Measurements from ENCODE around the gene MICAL3. TPM values are rescaled to one million over a fixed set of nuclear protein-coding genes. Genes with fewer than 3 reads are reported as not detected.

Gene MICAL3
- polyA plus RNA-seq, 1 donor, result 54.3 TPM

DNA sequence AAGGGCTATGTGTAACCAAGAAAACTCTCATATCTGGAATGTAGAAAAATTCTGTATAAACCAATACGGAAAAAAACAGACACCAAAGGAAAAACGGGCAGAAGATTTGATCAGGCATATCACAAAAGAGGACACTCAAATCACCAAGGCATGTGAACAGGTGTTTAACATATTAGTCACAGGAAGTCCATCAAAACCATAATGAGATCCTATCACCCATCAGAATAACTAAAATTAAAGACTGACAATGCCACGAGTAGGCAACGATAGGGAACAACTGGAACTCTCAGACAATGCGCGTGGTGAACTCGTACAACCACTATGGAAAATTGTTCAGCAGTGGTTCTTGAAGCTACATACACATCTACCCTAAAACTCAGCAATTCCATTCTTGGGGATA is 94.5 kb downstream of the MICAL3 start:
- DNase-seq, result no peak

DNA sequence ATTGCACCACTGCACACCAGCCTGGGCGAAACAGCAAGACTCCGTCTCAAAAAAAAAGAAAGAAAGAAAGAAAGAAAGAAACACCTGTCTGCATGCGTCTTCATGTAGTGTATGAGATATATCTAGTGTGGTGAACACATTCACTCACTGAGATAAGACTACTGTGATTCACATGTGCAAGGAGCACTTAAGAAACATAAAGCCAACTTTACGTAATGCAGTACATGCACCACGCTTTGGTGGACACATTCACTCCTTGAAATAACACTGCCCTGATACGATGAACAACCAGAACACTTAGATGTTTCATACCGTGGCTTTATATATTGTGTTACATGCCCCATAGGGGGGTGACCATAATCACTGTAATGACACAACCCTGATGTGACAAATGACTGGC is 96.0 kb downstream of the MICAL3 start:
- DNase-seq, result no peak

DNA sequence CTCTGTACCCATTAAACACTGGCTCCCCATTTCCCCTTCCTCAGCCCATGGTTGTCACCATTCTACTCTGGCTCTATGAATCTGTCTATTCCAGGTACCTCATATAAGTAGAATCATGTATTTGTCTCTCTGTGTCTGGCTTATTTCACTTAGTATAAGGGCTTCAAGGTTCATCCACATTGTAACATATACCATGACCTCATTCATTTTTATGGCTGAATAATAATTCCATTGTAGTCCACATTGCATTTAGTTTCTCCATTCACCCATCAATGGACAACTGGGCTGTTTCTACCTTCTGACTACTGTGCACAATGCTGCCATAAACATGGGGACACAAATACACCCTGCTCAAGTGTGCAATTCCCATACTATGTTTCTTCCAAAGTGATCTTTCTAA is 97.3 kb downstream of the MICAL3 start:
- no peak for DNase-seq

DNA sequence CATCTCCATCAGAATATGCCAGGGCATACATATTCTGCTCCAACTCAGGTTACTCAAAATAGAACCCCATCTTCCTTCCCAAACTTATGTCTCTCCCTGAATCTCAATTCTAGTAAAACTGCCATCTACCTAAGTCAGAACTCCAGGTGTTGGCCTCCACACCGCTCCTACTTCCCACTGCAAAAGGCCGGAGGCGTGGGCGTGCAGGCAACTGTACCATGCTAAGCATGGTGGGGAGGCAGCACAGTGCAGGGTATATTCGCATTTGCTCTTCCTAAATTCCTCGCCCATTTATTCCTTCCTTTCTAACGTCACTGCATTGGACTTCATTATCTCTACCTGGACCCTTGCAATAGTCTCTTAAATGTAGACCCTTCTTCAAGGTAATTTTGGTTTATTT is 97.8 kb downstream of the MICAL3 start:
- DNase-seq, result no peak

DNA sequence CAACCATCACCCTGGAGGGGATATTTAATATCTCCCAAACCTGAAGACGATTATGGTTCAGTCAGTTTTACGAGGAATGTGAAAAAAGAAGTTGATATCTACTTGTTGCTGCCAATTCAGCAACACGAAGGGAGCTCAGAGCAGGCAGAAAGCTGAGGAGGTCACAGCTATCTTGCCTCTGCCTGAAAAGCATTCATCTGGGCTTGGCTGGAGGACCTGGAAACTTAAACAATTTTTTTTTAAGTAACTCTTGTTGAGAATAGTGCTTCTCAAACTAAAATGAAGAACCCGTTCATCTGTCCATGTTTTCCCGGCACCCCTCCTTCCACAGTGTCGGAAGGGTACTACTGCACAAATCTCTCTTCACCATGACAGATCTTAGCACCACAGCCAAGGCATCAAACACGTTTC is 98.9 kb downstream of the MICAL3 start:
- DNase-seq, result no peak

DNA sequence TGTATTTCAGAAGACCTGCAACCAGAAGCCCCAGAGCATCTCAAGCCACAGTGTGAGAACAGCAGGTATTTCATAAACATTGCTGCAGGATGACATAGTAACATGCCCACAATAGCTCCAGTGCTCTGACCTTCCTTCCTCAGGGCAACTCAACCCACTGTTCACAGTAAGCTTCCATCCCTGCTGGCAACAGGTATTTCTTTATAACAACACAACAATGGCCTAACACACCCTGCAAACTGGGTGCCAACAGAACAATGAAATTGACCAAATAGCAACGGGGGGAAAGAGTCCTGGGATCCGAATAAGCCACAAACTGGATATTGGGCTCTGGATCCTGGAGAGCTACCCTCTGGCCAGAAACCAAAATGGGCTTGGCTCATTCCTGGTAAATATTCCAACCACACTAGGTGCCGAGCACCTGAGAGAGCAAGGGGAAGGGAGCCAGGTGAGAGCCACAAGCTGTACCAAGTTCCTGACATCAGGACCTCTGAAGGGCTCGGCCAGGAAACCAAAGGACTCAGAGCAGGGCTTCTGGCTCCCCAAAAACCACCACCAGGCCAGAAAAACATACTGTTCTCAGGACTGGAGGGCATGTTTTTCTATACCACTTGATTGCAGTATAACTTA is 99.5 kb downstream of the MICAL3 start:
- no peak for DNase-seq

DNA sequence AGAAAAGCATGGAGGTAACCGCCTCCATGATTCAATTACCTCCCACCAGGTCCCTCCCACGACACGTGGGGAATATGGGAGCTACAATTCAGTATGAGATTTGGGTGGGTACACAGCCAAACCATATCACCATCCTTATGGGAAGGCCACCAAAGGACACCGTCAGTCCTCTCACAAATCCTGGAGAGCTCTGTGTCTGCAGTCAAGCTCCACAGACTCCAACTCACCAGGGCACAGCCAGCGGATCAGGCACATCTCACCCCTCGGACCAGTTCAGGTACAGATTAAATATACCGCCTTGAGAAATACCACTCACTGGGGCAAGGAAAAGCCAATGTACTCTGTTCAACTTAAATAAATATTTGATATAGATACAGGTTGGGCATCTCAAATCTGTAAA is 100.3 kb downstream of the MICAL3 start:
- no peak for DNase-seq

DNA sequence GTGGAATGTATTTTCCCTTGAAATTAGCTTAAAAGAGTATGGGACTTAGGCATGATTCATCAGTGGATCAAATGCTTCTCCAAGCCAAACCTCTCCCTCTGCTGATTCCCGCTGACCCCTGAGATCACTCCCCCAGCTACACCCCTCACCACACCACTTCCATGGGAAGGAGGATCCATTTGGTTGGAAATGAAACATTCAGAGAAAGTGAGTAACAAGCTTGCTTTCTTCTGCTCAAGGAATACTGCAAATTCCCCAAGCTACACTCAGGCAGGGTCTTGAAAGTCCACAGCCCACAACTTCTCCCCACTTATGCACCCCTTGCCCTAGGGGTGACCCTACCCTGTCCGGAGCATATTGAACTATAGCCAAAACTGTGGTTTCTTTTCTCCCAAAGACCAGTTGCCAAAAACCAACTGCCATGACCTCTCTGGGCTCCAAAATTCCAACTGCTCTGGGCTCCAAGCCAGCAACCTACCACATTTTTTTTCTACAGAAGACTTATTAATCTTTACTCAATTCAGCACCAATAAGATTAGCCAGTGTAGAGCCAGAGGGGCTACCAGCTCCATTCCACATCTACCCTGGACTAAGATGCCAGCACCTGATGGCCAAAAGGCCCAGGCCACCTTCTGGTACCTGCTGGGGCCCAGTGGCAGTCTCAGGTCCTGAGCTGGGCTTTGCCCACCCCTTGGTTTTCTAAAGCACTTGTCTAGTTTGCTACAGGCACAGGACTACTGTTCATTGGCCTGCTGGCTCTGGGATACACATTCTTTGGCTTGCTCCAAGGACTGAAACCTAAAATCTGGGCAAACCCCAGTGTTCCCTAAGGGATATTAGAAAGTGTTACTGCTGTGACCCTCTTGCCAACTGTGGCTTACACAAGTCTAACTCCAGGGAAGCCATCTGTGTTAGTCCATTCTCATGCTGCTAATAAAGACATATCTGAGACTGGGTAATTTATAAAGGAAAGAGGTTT is 101.1 kb downstream of the MICAL3 start:
- no peak for DNase-seq

DNA sequence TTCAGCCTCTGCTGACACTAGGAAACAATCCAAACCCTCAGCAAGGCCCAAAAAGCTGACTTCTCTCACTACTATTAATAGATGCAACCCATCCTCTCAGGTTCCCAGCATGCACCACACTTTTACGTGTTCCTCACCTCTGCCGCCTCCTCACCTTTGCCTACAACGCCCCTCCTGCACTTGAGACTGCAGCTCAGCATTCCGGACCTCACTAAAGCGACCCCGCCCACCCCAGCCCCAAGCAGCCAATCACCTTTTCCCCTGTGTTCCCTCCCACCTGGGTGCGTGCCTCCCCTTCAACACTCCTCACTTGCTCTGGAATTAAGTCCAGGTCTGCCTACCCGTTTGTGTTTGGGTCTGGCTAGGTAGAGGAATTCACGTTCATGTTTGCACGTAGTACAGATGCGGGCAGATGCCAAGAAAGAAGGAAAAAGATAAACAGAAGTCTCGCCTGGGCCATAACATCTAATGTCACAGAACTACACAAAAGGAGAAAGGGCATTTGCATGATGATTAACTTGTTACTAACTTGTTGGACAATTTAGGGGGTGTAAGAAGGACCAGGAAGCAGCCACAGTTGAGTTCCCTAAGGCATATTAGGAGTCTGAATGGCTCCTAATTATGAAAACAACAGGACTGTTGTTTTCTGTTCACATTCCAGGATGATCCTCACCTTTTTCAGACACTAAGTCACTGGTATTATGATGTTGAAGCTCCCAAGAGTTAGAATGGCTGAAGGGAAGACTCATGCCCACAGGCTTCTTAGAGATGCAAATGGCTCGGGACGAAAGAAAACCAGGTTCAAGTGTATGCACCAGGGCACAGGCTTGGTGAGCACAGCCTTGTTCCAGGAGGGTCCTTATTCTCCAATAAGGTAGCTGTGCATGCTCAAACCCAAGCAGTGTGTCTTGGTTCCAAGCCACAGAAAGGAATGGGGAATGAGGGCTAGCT is 102.2 kb downstream of the MICAL3 start:
- no peak for DNase-seq

DNA sequence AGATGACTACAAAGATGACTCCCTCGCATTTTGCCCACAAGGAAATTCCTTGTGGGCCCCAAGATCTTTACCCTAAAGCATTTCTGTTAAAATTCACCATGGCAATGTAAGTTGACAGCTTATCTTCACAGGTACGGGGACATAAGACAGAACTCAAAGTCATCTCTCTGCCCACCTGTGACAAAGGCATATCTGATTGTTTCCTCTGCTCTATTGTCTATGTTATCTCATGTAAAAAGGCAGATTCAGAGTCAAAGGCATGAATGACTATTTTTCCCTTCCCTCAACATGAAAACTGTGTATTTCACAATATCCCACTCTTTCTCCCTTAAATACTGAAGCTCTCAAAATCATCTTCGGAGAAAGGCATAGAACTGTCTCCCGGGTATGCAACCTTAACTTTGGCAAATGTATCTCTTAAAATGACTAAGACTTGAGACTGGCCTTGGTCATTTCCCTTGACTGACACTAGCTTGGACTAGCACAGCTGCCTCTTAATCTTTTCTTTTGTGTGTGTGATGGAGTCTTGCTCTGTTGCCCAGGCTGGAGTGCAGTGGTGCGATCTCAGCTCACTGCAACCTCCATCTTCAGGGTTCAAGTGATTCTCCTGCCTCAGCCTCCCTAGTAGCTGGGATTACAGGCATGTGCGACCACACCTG is 103.2 kb downstream of the MICAL3 start:
- DNase-seq, result no peak

DNA sequence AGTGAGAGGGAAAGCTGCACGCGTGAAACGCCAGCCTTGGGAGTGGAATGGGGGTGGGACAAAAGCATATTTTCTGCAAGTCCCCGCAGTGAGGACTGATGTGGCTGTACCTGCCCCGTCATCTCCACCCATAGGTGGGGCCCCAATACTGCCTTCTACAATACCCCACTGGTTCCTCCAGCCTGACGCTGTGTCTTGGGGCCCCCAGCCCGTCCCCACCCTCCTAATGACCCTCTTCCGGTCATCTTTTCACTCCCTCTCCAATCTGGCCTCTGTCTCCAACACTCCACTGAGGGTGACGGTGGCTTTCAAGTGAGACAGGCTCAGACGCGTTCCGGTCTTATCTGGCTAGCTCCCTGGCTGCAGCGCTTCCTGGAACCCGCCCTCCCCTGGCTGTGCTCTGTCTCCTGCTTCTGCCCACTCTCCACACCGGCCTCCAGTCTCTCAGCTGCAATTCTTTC is 104.2 kb downstream of the MICAL3 start:
- peak; percentile 46 for DNase-seq

DNA sequence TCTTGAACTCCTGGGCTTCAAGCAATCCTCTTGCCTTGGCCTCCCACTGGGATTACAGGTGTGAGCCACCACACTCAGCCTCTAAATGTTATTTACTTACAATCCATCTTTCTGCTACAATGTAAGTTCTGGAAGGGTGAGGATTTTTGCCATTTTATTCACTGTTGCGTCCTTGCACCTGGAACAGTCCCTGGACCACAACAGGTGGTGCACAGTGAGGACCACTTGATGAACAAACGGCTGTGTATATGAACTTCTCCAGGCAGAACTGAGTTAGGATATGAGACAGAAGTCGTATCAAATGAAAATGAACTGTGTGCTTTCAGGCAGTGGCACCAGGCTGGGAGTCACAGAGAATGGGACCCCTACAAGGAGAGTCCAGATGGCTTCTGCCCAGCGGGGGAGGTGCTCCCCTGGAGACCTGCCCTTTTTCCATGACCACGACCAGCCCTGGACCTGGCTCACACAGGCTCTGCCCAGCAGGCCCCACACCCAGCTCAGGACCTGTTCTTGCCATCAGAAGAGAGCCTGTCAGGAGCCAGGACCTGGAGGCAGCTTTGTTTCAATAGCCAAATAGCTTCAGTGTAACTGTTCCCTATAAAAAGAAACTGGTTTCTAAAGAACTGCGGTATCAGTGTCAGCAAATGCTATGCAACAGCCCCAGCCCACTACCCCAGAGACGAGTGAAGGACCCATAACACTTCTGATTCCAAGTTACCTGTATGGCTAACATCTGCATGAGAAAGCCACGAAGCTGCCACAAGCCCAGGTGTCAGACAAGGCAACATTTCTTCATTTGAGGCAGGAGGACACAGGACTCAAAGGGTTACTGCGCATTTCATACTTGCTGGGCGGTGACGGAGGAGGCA is 104.9 kb downstream of the MICAL3 start:
- no peak for DNase-seq

DNA sequence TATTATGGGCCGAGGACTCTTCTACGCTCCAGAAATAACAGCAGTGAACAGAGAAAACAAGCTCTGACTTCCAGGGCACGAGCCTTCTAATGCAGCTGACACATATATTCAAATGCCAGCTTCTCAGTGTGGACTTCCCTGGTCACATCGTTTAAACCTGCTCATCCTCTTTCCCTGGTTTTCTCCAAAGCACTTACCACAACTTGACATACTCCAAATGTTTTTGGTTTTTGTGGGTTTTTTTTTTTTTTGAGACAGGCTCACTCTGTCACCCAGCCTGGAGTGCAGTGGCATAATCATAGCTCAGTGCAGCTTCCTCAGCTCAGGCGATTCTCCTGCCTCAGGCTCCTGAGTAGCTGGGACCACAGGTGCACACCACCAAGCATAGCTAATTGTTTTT is 105.5 kb downstream of the MICAL3 start:
- DNase-seq, result no peak

DNA sequence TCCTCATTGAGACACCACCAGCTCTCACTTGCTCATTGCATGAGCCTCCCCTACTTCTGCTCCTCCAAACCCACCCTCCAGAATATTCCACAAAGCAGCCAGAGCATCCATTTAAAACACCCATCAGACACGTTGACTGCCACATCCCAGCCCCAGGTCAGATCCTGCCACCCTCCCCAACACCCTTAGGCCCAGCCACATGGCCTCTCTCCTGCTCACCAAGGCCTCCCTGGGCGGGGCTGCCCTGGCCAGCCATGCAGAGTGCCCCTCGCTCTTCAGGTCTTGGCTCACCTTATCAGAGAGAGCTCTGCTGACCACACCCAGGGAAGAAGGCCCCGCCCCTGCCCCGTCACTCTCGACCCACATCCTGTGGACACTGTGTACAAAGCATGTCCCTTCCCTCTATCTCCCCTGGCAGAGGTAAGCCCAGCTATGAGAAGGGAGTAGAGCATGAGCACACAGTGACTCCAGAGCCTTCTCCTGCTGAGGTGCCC is 106.8 kb downstream of the MICAL3 start:
- DNase-seq, result no peak

DNA sequence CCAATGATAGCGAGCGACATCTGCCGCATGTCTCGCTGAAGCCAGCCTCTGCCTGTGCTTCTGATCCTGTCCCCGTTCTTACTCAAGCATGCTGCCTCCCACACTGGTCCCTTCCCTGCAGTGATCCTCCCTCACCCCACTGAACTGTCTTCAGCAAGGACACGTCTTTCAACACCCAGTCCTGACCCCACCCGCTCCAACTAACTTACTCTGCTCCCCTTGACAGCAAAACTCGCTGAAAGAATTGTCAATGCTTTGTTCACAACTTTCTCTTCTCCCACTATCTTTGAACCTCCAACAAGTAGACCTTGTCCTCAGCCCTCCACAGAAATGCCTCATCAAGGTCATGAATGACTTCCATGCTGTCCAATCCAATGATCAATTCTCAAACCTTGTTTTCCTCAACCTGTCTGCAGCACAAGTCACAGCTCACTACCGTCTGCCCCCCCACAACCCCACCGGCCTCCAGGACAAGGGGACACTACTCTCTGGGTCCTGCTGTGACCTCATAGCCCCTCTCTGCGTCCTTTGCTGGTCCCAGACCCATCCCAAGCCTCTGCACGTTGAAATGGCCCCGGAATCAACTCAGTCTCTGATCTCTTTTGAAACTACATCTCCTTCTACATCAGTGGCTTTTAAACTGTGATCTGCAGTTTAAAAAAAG is 108.0 kb downstream of the MICAL3 start:
- DNase-seq, result no peak

DNA sequence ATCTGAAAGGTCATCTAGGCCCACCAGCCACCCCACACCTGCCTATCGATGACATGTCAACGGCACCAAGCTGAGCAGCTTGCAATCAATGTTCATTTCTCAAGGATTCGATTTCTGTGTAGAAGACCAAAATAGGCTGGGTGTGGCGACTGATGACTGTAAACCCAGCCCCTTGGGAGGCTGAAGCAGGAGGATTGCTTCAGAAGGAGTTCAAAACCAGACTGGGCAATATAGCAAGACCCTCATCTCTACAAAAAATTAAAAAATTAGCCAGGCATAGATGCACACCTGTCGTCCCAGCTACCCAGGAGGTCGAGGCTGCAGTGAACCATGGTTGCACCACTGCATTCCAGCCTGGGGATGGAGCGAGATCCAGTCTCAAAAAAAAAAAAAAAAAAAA is 108.7 kb downstream of the MICAL3 start:
- no peak for DNase-seq

DNA sequence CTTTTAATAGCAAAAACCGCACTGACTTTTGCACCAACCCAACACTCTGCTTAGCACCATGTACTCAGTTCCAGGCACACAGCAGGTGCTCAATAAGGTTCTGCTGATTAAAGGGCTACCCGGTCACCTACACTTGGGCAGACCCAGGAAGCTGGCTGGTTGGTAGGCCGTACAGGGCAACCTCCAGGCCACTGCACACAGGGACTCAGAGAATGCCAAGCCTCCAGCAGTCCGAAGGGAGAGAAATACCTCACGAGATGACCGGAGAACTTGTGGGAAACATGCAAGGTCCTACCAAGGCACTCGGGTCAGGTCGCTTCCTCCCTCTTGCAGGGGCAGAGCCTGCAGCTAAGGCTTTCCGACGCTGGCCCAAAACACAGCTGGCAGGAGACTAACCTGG is 109.2 kb downstream of the MICAL3 start:
- DNase-seq, result no peak

DNA sequence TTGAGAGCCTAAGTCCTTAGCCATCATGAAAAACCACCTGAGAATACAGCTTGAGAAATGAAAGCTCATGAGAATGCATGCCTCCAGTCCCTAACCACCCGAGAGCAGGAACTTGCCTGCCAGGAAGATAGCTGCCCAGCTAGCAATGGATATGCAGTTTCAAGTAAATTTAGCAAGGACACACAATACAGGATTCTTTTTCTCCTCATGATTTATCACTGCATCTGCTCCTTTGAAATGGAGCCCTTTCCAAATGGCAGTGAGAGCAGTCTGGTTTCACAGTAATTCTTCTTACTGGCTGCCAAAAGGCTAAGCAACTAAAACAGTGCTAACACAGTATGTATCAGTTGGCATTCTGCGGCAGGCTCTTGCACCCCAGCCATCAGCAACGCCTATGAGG is 109.9 kb downstream of the MICAL3 start:
- no peak for DNase-seq

DNA sequence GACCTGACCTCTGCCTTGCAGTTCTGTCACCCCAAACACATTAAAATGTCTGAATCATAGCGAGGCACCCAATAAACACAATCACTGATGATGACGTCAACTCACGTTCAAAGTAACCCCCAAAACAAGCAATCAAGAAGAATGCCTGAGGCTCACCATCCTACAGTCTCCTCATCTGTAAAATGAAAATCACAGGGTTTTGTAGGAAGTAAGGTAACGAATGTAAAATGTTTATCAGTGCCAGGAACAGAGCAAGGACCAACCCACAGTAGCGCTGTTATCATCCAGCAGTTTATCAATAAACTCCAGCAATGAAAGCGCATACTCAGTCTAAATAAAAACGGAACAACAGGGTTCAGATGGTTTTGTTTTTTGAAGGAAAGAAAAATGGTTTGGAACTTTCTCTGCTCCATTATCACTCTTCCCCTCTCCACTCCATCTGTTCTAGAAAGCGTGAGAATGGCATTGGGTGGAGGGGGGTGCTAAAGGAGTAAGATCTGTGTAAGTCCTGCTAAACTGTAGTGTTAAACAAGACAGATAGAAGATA is 110.5 kb downstream of the MICAL3 start:
- DNase-seq, result no peak
